HT1080 (cell line): ENCODE results near the gene NYNRIN. TPM values are rescaled to one million over a fixed set of nuclear protein-coding genes. Genes with fewer than 3 reads are reported as not detected.

Experiments used
- DNase-seq: peaks from one replicate; pipeline ENCODE4 v3.0.0-alpha.2; 2015; ENCODE audit warnings: low read depth
- total RNA-seq: library from RNA; depleted of rRNA; stranded (reverse); fragments of >200 nt; shearing (Covaris generic); gene quantifications from 2 replicates; pipeline ENCODE4 v1.2.3, GENCODE V29; 2014

The NYNRIN gene
- total RNA-seq, 1 experiment from 2014 or later: 0.05 TPM

DNA sequence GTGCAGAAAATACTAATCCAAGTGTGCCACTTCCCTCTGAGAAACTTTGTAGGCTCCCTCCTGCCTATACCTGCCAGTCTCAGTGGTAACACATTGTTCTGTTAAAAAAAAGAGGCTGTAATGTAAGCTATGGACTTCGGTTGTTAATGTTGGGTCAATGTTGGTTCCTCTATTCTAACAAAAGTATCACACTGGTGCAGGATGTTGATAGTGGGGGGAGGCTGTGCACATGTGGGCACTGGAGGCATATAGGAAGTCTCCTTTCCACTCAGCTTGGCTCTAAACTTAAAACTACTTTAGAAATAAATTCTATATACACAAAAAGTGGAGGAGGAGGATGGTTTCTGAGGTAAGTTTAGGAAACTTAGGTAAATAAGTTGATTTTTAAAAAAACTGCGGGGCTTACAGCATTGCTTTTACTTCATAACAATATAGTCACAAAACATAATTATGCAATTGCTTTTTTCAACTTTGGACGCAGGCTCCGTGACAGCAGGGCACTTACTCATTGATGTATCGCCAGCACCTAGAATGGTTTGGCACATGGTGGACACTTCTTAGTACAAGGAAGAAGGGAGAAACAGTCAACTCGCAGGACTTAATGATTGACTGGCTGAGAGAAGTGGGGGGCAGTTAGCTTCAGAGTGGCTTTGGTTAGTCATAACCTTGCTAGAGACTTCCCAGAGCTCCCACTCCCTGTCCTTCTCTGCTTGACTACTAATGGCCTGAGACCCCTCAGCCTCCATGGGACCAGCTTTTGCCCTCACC, 7.9 kb upstream of the NYNRIN start:
- DNase-seq: no peak

DNA sequence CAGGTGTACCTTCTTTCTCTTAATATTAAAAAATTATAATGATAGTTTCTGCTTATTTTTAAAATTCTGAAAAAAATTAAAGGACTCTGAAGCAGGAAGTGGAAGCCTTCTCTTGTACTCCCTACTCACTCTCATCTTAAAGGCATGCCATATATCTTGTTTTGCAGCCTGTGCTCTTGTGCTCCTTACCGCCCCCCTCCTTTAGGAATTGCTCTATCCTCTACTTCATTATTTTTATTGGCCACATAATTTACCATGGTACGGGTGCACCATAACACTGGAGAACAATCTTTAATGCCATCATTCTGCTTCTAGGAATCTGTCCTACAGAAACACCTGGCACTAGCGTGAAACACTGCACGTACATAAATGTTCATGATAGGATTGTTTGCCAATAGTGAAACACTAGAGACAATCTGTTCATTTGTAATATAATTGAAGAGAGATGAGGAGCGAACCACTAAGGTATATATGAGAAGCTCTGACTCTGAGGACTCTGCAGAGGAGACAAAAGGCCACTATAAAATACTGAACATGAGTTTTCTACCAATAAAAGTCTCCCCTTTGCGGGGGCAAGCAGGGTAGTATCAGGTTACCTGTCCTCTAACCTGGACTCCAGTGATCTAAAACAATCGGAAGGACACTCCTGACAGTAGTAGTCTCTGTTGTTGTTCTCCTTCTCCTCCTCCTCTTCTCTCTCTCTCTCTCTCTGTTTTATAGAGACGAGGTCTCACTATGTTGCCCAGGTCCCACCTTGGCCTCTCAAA, 6.3 kb upstream of the NYNRIN start:
- DNase-seq: peak; percentile 46

DNA sequence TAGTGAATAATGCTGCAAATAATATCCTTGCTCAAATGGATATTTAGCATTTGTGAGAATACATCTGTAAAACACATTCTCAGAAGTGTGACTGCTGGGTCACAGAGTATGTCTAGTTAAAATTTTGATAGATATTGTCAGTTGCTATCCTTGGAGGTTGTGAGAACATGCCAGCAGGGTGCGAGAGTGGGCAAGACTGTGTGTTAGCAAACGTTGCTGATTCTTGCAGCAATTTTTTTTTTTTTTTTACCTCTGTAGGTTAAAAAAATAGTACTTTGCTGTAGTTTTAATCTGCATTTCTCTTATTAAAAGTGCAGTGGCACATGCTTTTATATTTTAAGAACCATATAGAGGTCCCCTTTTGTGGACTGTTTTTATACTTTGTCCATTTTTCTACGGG, 4.5 kb upstream of the NYNRIN start:
- DNase-seq: no peak

DNA sequence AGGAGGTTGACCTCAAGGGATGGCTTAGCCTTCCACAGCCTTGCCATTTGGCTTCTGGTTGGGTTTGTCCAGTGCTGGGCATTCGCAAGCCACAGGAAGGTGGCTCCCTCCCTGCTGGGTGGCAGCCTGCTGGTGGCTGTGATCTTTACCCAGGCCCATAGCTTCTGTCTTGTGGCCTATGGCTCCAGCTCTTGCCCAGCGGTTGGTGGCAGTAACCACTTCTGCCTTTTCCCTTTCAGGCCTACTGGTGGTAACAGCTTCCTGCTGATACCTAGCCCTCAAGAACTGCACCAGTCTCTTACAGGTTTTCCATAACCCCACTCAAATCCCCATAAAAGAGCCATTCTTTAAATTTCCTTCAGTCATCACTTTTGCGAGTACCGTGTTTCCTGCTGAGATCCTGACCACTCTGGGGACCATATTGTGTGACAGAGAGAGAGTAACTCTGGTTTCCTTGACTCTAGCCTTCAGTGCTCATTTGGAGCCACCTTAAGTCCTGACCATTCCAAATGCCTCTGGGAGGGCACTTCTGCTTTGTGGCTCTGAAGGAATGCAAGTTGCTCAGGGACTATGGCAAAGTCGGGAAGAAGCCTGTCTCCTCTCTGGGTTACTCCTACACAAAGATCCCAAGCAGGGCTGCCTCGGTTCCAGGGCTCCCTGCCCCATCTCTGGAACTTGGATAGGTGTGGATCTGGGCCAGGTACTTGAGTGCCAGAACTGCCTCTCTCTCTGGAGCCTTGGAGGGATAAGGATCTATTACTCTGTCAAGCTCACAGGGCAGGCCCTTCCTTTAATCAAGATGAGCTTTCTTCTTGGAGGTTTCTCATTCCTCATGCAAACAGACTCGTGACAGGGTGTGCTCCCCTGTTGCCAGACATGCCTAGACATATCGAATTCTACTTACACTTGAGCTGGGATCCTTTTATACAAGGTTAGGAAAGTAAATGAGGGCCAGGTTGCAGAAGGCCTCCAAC, 2.9 kb upstream of the NYNRIN start:
- no peak for DNase-seq

DNA sequence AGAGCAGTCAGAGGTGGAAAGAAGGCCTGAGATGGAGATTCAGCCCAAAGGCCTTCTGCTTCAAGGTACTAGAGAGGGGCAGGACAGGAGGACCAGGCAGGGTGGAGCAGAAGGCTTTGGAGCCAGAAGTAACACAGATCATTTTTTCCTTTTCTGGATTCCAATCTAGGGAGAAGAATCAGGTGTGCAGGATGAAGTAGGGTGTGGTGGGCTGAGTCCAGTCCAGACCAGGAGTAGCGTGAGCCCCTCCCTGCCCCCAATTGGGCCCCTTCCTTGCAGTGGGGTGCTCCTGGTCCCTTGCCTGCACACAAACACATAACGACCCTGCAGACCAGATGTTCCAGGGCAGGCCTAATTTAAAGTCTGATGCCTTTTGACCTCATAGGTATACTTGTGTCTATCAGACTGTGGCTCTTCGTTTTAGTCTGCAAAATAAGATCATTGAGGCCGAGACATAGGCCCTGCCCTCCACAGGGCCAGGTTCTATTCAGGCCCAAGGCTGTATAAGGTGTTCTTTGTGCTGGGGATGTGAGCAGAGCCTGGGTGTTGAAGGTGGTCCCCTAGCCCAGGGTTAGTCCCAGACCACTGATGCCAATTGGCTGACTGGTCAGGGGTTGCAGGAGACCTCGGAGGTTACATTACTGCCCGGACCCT, 1.0 kb upstream of the NYNRIN start:
- DNase-seq: no peak

DNA sequence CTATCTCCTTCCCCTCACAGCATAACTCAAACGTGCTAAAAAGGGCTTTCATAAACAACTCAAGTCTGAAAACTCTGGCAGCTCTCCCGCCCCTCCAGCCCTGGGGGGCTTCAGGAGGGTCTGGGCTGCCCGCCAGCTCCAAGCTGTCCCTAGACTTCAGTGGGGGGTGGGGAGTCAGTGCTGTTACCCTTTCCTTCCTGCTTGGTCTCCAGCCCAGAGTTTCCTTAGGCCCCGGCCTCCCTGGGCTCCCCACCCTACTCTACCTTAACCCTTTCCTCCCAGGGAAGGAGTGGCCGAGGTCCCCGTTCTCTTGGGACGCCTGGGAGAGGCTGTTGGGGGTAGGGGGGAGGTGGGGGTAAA, 530 bp upstream of the NYNRIN start:
- no peak for DNase-seq

DNA sequence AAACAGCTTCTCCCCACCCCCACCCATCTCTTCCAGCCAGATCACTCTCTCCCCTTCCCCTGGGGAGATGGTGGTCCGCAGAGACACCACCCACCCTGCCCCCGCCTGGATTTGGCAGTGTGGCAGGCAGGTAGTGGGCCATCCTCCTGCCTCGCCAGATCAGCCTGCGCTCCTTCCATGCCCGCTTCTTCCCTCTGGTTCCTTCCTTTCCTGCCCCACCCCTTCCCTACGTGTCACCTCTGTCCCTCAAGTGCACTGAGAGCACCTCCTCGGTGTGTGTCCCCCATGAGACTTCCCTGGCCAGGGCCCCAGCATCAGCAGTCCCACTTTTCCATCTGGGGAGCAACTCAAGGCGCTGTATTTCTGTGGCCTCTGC, 632 bp downstream of the NYNRIN start:
- no peak for DNase-seq

DNA sequence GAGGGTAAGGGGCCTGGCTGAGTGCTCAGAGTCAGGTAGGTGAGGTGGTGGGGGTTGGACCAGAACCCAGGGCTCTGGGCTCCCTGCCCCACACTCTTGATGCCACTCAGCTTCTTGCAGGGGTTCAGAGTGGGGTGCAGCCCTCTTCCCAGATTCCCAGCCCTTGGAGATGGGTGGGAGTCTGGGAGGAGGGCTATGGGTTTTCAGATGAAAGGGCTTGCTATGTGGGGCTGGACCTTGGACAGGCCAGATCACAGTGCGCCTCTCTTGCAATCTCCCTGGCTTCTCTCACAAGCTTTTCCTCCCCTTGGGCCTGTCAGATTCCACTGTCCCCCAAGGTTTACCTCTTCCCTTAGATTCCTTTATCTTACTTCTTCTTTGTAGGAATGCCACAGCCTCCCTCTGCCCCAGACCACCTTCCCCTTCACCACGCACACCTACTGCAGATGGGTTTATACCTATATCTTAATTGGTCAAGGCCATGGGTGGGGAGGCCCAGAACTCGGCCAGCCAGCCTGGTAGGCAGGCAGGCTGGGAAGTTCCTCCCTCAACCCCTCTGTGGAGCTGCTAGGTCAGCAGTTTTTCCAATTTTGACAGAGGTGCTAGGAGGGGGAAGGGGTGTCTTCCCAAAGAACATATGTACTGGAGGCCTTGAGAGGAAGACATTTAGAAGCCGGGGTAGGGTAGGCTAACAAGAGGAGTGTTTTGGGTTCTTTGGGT, 1.4 kb downstream of the NYNRIN start:
- no peak for DNase-seq

DNA sequence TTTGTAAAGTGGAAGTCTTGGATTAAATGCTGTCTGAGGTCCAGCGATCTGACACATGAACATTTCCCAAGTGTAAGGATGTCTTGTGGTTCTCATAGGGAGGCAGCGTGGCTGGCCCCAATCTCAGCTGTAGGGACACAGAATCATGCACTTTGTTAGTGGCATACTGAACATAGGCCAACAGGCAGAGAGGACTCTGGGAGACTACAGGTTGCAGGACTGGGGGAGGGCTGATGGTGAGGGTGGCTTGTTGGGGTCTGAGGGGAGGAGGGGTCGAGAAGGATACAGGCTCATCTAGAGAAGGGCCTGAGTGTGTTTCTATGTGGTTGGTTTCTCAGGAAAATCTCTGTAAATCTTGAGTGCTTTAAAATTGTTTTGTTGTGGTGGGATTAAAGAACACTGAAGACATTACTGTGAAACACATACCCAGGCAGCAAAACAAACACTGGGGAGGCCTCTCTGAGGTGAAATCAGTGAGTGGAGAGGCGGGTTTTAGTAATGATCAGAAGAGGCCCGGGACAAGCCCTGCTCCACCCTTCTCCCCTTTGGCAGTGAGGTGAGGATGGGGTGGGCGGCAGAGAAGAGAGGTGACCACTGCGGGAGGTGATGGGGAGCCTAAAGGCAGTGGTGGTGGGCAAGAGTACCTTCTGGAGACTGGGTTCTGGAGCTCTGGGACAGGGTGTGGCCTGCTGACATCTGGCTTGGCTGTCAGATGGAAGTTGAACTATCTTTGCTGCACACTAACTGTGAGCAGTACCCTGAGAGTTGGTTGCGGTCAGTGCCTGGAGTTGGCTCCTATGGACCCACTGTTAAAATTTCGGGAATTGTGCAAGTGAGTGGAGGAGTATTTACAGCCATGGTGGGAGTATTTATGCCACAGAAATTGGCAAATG, 3.3 kb downstream of the NYNRIN start:
- DNase-seq: no peak

DNA sequence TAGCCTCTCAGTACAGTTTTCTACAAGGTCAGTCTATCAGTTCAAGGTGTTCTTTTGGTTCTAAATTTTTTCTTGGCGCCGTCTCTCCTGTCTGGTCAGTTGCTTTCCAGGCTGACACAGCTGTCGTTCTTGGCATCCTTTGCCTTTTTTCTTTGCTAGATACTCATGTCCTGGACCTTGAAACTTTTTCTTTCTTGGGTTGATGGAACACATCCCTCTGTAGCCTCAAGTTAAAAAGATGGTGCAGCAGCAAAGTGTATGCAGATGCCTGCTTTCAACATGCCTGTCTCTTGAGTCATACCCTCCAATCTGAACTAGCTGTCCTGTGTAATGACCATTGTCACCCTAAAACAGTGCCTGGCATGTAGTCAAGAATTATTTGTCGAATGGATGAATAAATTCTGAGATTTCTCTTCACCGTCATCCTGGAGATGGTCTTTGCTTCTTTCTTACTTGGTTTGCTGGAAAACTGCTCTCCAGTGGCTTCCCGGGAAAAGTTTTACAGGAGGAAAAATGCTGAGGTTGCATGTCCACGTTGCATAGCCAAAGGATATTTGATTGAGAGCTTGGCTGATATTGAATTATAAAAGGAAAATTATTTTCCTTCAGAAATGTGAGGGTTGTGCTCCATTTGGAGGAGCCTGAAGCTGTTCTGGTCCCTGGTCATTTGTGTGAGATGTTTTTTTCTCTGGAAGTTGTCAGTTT, 4.6 kb downstream of the NYNRIN start:
- DNase-seq: no peak

DNA sequence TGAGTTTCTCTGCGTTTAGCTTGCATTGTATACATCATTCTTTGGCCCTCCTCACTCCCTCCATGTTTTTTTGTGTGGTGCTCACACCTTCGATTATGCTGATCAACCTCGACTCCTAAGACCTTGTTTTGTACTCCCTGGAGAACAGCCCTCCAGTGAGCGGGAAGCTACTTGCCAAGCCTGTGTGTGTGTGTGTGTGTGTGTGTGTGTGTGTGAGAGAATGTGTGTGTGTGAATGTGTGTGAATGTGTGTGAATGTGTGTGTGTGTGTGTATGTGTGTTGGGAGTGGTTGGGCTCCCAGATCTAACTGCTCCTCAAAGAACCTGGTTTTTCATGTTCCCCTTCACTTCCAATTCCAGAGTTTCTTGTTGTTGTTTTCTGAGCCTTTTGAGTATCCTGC, 6.0 kb downstream of the NYNRIN start:
- no peak for DNase-seq

DNA sequence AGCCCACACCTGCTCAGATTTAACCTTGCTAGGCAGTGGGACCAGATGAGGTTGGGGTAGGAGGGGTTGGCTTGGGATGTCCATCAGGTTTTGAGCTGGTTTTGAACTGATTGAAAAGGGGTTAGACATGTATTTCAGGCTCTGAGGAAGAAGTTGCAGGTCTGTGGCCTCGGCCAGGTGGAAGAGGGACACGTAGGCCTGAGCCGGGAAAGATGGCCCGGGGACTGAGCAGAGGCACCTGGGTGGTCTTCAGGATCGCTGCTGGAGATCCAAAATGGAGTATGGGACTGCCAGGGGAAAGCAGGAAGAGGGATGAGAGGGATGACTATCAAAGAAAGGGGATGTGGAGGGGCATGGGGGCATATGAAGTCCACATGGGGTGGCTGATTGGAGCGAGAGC, 7.6 kb downstream of the NYNRIN start:
- DNase-seq: no peak

DNA sequence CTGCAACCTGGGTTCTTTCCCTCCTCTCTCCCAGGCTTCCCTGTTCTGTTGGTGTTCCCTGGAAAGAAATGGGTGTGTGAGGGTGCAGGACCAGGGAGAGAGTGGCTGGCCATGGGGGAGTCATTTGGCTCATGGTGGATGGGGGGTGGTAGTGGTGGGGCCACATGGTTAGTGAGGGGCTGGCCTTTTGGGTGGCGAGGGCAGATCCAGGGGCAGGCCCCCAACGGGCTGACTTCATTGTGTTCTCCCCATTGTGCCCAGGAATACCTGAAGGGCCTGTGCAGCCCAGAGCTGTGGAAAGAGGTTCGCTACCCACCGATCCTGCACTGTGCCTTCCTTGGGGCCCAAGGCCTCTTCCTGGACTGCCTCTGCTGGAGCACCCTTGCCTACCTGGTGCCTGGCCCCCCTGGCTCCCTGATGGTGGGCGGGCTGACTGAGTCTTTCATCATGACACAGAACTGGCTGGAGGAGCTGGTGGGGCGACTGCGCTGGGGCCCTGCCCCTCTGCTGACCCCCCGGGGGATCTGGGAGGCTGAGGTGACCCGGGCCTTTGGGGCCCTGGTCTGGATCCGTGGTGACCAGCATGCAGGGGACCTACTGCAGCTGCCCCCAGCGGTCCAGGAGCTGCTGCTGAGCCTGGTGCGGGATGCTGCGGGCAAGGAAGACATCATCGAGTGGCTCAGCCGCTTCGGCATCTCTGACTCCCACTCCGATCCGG, 9.0 kb downstream of the NYNRIN start:
- no peak for DNase-seq

DNA sequence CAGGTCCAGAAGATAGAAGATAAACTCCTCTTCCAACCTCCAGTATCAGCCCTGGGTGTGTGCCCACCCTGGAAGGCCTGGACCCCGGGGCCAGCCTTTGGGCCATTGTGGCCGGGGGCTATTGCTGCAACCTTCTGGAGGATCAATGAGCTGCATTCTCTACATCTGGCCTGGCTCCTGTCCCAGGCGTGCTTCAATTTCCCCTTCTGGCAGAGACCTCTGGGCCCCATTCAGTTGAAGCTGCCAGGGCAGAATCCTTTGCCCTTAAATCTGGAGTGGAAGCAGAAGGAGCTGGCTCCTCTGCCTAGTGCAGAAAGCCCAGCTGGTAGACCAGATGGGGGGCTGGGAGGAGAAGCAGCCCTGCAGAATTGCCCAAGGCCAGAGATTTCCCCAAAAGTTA, 10.0 kb downstream of the NYNRIN start:
- DNase-seq: no peak

DNA sequence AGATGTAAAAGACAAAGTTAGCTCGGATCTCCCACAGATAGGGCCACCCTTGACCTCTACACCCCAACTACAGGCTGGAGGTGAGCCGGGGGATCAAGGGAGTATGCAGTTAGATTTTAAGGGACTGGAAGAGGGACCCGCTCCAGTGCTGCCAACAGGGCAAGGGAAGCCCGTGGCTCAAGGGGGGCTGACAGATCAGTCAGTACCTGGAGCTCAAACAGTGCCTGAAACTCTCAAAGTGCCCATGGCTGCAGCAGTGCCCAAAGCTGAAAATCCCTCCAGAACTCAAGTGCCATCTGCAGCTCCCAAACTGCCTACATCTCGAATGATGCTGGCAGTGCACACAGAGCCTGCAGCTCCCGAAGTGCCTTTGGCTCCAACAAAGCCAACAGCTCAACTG, 10.4 kb downstream of the NYNRIN start:
- DNase-seq: no peak

DNA sequence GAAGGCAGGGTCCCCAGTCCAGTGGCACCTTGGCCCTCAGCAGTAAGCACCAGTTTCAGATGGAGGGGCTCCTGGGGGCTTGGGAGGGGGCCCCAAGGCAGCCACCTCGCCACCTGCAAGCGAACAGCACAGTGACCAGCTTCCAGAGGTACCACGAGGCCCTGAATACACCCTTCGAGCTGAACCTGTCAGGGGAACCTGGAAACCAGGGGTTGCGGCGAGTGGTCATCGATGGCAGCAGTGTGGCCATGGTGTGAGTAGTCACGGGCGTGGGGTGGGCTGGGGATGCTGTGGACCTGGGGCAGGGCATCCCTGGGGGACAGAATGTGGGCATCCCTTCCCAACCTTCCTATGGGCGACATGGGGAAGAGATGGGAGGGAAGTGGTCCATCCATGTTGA, 11.2 kb downstream of the NYNRIN start:
- no peak for DNase-seq

DNA sequence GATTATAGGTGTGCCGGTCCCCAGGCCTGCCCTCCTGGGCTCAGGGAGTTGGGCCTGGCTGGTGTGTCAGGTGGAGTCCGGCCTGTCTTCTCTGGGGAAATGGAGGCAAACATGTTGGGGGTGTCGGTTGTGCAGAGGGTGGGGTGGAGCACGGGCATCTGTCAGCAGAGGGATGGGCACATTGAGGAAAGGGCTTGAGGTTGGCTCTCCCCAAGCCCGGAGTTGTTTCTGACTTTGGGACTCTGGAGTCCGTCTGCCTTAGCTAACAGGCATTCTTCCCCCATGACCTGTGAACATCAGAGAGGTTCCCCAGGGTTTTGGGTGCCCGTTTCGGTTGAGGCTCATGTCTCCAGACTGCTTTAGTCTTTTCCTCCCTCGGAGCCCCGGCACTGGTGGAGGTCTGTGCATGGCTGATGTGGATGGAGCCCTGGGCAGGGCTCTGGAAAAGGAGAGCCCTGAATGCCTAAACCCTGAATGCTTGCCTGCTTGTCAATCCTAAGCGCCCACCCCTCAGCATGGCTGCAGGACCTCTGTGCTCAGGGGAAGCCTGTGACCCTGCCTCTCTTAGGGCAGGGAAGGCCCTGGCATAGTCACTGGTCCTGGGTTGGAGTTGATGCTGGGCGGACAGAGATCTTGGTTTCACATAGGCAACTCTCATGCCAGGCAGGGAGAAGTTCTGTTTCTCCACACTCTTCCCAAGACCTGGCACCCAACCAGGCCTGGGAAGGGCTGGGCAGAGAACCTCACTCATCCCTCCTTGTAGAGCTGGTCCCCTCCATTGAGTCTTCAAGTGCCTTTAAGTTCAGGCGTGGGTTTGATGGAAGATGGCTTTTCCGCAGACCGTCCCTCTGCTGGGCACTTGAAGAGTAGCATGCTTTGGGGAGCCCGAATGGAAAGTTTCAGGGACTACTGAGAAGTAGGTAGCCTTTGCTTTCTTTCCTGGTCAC, 12.9 kb downstream of the NYNRIN start:
- peak; percentile 43 for DNase-seq
